IPS-20b (cell line): Measurements from ENCODE around the gene RNF217.
"Not testable (repeated sequence)": the region's sequence is repeated elsewhere in the genome, so short reads cannot be mapped to it uniquely, and the experiment has no call there.

ENCODE experiments used
- H3K27ac ChIP-seq: one replicate; pipeline ENCODE4 v1.5.1; 2013; ENCODE audit warnings: low read length
- H3K27me3 ChIP-seq: 2 replicates; pipeline ENCODE4 v1.6.1; 2013; ENCODE audit warnings: mild to moderate bottlenecking, low read length, inconsistent platforms; ENCODE audit not compliant: insufficient read depth
- H3K36me3 ChIP-seq: 2 replicates; pipeline ENCODE4 v1.6.1; 2013; ENCODE audit warnings: low read depth, mild to moderate bottlenecking, inconsistent platforms, low read length, moderate library complexity; ENCODE audit not compliant: insufficient read depth
- H3K4me1 ChIP-seq: 2 replicates; pipeline ENCODE4 v1.6.1; 2013; ENCODE audit warnings: mild to moderate bottlenecking, control low read depth, inconsistent platforms, low read length, moderate library complexity; ENCODE audit not compliant: insufficient read depth
- H3K4me3 ChIP-seq: 2 replicates; pipeline ENCODE4 v1.5.1; 2013; ENCODE audit warnings: mild to moderate bottlenecking, low read length, inconsistent platforms
- H3K9ac ChIP-seq: 2 replicates; pipeline ENCODE4 v1.6.1; 2013; ENCODE audit warnings: low read depth, mild to moderate bottlenecking, inconsistent platforms, low read length, moderate library complexity
- H3K9me3 ChIP-seq: 2 replicates; pipeline ENCODE4 v1.6.1; 2013; ENCODE audit warnings: mild to moderate bottlenecking, low read depth, low read length, inconsistent platforms; ENCODE audit not compliant: insufficient read depth

Gene RNF217

GRCh38 chr6:125123051-125123450 lies 160.8 kb downstream of the RNF217 start:
- no peak overlapping the region for H3K9ac ChIP-seq
- no peaks in the 10 kb centered on the region for H3K27me3 ChIP-seq
- H3K27ac ChIP-seq, result no peak overlapping the region
- H3K4me3 ChIP-seq, result no peak overlapping the region
- peaks cover 8% of the 10 kb centered on the region; the same call in 1 of the 2 replicates for H3K4me1 ChIP-seq
- no peaks in the 10 kb centered on the region for H3K36me3 ChIP-seq
- H3K9me3 ChIP-seq, result no peaks in the 10 kb centered on the region

- H3K9ac ChIP-seq, result no peak overlapping the region
- H3K4me3 ChIP-seq, result no peak overlapping the region
Observed at GRCh38 chr6:125123468-125124048, 161.3 kb downstream of the RNF217 start.

GRCh38 chr6:125124049-125124669 lies 161.9 kb downstream of the RNF217 start:
- no peaks in the 10 kb centered on the region for H3K27me3 ChIP-seq
- H3K9me3 ChIP-seq, result no peaks in the 10 kb centered on the region
- no peaks in the 10 kb centered on the region for H3K36me3 ChIP-seq
- no peak overlapping the region for H3K9ac ChIP-seq
- H3K27ac ChIP-seq, result no peak overlapping the region
- peaks cover 8% of the 10 kb centered on the region; the same call in 1 of the 2 replicates for H3K4me1 ChIP-seq
- no peak overlapping the region for H3K4me3 ChIP-seq

More at GRCh38 chr6:125123468-125124048, 161.3 kb downstream of the RNF217 start:
- Histone ChIP-seq H3K27me3 (no peaks in the 10 kb centered on the region), H3K9me3 (no peaks in the 10 kb centered on the region), H3K27ac (no peak overlapping the region), H3K36me3 (no peaks in the 10 kb centered on the region), H3K4me1 (peaks cover 8% of the 10 kb centered on the region; the same call in 1 of the 2 replicates)

- H3K27me3 ChIP-seq, H3K4me1 ChIP-seq, H3K9me3 ChIP-seq, H3K36me3 ChIP-seq, H3K27ac ChIP-seq, H3K4me3 ChIP-seq, H3K9ac ChIP-seq: not testable (repeated sequence)
Observed at GRCh38 chr6:125125856-125126255, 163.6 kb downstream of the RNF217 start.

- H3K9ac ChIP-seq, result no peak overlapping the region
- no peak overlapping the region for H3K4me3 ChIP-seq
- H3K27ac ChIP-seq, result no peak overlapping the region
- no peaks in the 10 kb centered on the region for H3K4me1 ChIP-seq
- H3K27me3 ChIP-seq, result no peaks in the 10 kb centered on the region
- no peaks in the 10 kb centered on the region for H3K36me3 ChIP-seq
- no peaks in the 10 kb centered on the region for H3K9me3 ChIP-seq
Observed at GRCh38 chr6:125129354-125129753, 167.1 kb downstream of the RNF217 start.

- Histone ChIP-seq H3K9ac (no peak overlapping the region), H3K4me3 (no peak overlapping the region), H3K36me3 (no peaks in the 10 kb centered on the region), H3K27ac (no peak overlapping the region), H3K27me3 (no peaks in the 10 kb centered on the region), H3K4me1 (no peaks in the 10 kb centered on the region), H3K9me3 (no peaks in the 10 kb centered on the region)
Observed at GRCh38 chr6:125132058-125132457, 169.8 kb downstream of the RNF217 start.

GRCh38 chr6:125136378-125136777 lies 174.1 kb downstream of the RNF217 start:
- no peak overlapping the region for H3K4me3 ChIP-seq
- H3K9ac ChIP-seq, result no peak overlapping the region
- no peaks in the 10 kb centered on the region for H3K9me3 ChIP-seq
- H3K27ac ChIP-seq, result no peak overlapping the region
- H3K4me1 ChIP-seq, result no peaks in the 10 kb centered on the region
- H3K27me3 ChIP-seq, result no peaks in the 10 kb centered on the region
- no peaks in the 10 kb centered on the region for H3K36me3 ChIP-seq

- no peak overlapping the region for H3K9ac ChIP-seq
- H3K4me3 ChIP-seq, result no peak overlapping the region
- no peak overlapping the region for H3K27ac ChIP-seq
- H3K36me3 ChIP-seq, result no peaks in the 10 kb centered on the region
- no peaks in the 10 kb centered on the region for H3K27me3 ChIP-seq
- no peaks in the 10 kb centered on the region for H3K4me1 ChIP-seq
- H3K9me3 ChIP-seq, result no peaks in the 10 kb centered on the region
Observed at GRCh38 chr6:125138083-125138482, 175.8 kb downstream of the RNF217 start.

GRCh38 chr6:125140808-125141207 lies 178.6 kb downstream of the RNF217 start:
- Histone ChIP-seq H3K36me3 (no peaks in the 10 kb centered on the region), H3K27ac (no peak overlapping the region), H3K4me3 (no peak overlapping the region), H3K9me3 (no peaks in the 10 kb centered on the region), H3K27me3 (no peaks in the 10 kb centered on the region), H3K4me1 (no peaks in the 10 kb centered on the region), H3K9ac (no peak overlapping the region)
